Activated B cell treated with CpG ODN at 0.5 μM for 24 hours (primary cell): Measurements from ENCODE around the gene LSM14A. TPM values are rescaled to one million over a fixed set of nuclear protein-coding genes. Genes with fewer than 3 reads are reported as not detected.
"Not testable (repeated sequence)": the region's sequence is repeated elsewhere in the genome, so short reads cannot be mapped to it uniquely, and the experiment has no call there.

Source experiments
- ATAC-seq: fragments of 200-7000 bp; cut with Tn5 transposase; one replicate; pipeline ENCODE4 v1.10.0; 2021; ENCODE audit warnings: low read depth, mild to moderate bottlenecking, moderate library complexity
- CTCF ChIA-PET: fragments of 350-600 bp; sonication (Branson Sonifier 250); formaldehyde crosslinking; loops from one replicate; lab custom pipeline; 2021; ENCODE audit warnings: antibody characterized with exemption; lab: Charles Lee
- POLR2A ChIA-PET: fragments of 350-600 bp; sonication (Branson Sonifier 250); formaldehyde crosslinking; loops from one replicate; lab custom pipeline; 2021; ENCODE audit warnings: antibody characterized with exemption; lab: Charles Lee
- DNase-seq: peaks from one replicate; pipeline ENCODE4 v3.0.0; 2022
- H3K27ac Mint-ChIP-seq: one replicate; pipeline ENCODE4 v1.8.0; 2020; ENCODE audit warnings: mixed read lengths
- H3K27me3 Mint-ChIP-seq: one replicate; pipeline ENCODE4 v1.8.0; 2021; ENCODE audit warnings: mixed read lengths
- H3K36me3 Mint-ChIP-seq: one replicate; pipeline ENCODE4 v1.8.0; 2021; ENCODE audit warnings: low read depth, mixed read lengths
- H3K4me1 Mint-ChIP-seq: one replicate; pipeline ENCODE4 v1.8.0; 2021; ENCODE audit warnings: mixed read lengths
- H3K4me3 Mint-ChIP-seq: one replicate; pipeline ENCODE4 v1.8.0; 2020; ENCODE audit warnings: mild to moderate bottlenecking, mixed read lengths
- H3K9me3 Mint-ChIP-seq: one replicate; pipeline ENCODE4 v1.8.0; 2020; ENCODE audit warnings: mixed read lengths
- intact Hi-C: fragments of 100-400 bp; cut with micrococcal nuclease; formaldehyde crosslinking; loops from one replicate; pipeline ENCODE4 v1.15.1; 2024
- total RNA-seq: library from RNA; stranded (reverse); gene quantifications from 2 replicates; pipeline ENCODE4 v1.2.3, GENCODE V29; 2022
- TF ChIP-seq, protein P1 (sequence below): fragments of 200-600 bp; IDR thresholded peaks from one replicate; pipeline ENCODE4 v1.8.0; 2022; ENCODE audit warnings: antibody characterized with exemption, mild to moderate bottlenecking

The LSM14A gene
- total RNA-seq, 1 donor from 2014 or later: 136 TPM

DNA sequence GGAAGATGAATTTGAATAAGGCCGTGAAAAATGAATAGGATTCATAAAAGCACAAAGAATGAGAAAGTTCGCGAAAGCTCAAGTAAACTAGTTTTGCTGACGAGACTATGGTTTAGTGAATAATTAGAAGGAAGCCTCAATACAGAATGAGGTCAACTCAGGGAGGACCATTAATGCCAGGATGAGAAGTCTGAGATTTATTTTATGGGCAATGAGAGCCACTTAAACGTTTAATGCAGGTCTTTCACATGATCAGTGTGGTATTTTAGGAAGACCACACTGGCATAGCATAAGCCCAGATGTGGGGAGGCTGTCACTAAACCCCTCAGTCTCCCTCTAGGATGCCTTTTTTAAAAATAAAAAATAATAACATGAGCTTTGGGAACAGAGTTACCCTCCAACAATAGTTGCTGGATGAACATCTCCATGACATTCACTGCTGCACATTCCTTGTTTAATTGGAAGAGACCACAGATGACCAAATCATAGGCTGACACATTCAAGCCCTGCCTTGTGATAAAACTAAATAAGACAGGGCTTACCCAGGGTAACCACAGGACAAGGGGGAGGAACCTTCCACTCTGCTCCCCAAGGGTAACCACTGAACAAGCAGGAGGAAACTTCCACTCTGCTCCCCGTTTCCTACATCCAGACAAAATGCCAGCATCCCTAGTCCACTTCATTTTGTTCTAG, 43.6 kb upstream of the LSM14A start:
- no peak for DNase-seq
- TF ChIP-seq, protein P1, sequence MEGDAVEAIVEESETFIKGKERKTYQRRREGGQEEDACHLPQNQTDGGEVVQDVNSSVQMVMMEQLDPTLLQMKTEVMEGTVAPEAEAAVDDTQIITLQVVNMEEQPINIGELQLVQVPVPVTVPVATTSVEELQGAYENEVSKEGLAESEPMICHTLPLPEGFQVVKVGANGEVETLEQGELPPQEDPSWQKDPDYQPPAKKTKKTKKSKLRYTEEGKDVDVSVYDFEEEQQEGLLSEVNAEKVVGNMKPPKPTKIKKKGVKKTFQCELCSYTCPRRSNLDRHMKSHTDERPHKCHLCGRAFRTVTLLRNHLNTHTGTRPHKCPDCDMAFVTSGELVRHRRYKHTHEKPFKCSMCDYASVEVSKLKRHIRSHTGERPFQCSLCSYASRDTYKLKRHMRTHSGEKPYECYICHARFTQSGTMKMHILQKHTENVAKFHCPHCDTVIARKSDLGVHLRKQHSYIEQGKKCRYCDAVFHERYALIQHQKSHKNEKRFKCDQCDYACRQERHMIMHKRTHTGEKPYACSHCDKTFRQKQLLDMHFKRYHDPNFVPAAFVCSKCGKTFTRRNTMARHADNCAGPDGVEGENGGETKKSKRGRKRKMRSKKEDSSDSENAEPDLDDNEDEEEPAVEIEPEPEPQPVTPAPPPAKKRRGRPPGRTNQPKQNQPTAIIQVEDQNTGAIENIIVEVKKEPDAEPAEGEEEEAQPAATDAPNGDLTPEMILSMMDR: no peak
- H3K27ac Mint-ChIP-seq: no peak overlapping the region
- H3K36me3 Mint-ChIP-seq: no peaks in the 10 kb centered on the region
- no peaks in the 10 kb centered on the region for H3K27me3 Mint-ChIP-seq
- H3K4me3 Mint-ChIP-seq: no peak overlapping the region
- ChIA-PET POLR2A (no interaction called here), CTCF (interaction anchor here (0.7 to 1.6 kb wide), 2 partner anchors 17 to 59 kb away, joined by 4 to 6 read pairs; no protein-coding TSS in a partner anchor)
- no peaks in the 10 kb centered on the region for H3K9me3 Mint-ChIP-seq
- ATAC-seq: no peak
- H3K4me1 Mint-ChIP-seq: no peaks in the 10 kb centered on the region
- intact Hi-C loops: no loop called here

DNA sequence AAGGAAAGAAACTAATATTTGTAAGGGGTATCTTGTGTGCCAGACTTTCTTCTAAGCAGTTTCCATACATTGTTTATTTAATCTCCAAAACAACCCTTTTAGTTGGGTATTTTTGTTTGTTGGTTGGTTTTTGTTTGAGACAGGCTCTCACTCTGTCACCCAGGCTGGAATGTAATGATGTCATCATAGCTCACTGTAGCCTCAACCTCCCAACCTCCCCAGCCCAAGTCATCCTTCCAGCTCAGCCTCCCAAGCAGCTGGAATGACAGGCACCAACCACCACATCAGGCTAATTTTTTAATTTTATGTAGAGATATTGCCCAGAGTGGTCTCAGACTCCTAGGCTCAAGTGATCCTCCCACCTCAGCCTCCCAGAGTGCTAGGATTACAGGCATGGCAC, 41.2 kb upstream of the LSM14A start:
- TF ChIP-seq, protein P1: no peak
- POLR2A ChIA-PET: no interaction called here
- no peak overlapping the region for H3K4me3 Mint-ChIP-seq
- DNase-seq: no peak
- no peaks in the 10 kb centered on the region for H3K36me3 Mint-ChIP-seq
- H3K27me3 Mint-ChIP-seq: no peaks in the 10 kb centered on the region
- H3K27ac Mint-ChIP-seq: no peak overlapping the region
- H3K9me3 Mint-ChIP-seq: no peaks in the 10 kb centered on the region
- intact Hi-C loops: loop anchor here (5.0 kb wide), 2 partner anchors 609 to 954 kb away; partner anchors contain the start of gene PEPD
- no peak for ATAC-seq
- CTCF ChIA-PET: no interaction called here
- peaks cover 5% of the 10 kb centered on the region for H3K4me1 Mint-ChIP-seq

DNA sequence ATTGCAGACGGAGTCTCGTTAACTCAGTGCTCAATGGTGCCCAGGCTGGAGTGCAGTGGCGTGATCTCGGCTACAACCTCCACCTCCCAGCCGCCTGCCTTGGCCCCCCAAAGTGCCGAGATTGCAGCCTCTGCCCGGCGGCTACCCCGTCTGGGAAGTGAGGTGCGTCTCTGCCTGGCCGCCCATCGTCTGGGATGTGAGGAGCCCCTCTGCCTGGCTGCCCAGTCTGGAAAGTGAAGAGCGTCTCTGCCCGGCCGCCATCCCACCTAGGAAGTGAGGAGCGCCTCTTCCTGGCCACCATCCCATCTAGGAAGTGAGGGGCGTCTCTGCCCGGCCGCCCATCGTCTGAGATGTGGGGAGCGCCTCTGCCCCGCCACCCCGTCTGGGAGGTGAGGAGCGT, 40.2 kb upstream of the LSM14A start:
- H3K4me1 Mint-ChIP-seq, POLR2A ChIA-PET, CTCF ChIA-PET, H3K36me3 Mint-ChIP-seq, ATAC-seq, H3K4me3 Mint-ChIP-seq, H3K27me3 Mint-ChIP-seq, H3K9me3 Mint-ChIP-seq, H3K27ac Mint-ChIP-seq, DNase-seq: not testable (repeated sequence)
- intact Hi-C loops: loop anchor here (5.0 kb wide), 2 partner anchors 610 to 955 kb away; partner anchors contain the start of gene PEPD

DNA sequence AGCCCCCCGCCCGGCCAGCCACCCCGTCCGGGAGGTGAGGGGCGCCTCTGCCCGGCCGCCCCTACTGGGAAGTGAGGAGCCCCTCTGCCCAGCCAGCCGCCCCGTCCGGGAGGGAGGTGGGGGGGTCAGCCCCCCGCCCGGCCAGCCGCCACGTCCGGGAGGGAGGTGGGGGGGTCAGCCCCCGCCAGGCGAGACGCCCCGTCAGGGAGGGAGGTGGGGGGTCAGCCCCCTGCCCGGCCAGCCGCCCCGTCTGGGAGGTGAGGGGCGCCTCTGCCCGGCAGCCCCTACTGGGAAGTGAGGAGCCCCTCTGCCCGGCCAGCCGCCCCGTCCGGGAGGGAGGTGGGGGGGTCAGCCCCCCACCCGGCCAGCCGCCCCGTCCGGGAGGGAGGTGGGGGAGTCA, 39.6 kb upstream of the LSM14A start:
- H3K36me3 Mint-ChIP-seq, H3K27me3 Mint-ChIP-seq, H3K4me3 Mint-ChIP-seq: not testable (repeated sequence)

DNA sequence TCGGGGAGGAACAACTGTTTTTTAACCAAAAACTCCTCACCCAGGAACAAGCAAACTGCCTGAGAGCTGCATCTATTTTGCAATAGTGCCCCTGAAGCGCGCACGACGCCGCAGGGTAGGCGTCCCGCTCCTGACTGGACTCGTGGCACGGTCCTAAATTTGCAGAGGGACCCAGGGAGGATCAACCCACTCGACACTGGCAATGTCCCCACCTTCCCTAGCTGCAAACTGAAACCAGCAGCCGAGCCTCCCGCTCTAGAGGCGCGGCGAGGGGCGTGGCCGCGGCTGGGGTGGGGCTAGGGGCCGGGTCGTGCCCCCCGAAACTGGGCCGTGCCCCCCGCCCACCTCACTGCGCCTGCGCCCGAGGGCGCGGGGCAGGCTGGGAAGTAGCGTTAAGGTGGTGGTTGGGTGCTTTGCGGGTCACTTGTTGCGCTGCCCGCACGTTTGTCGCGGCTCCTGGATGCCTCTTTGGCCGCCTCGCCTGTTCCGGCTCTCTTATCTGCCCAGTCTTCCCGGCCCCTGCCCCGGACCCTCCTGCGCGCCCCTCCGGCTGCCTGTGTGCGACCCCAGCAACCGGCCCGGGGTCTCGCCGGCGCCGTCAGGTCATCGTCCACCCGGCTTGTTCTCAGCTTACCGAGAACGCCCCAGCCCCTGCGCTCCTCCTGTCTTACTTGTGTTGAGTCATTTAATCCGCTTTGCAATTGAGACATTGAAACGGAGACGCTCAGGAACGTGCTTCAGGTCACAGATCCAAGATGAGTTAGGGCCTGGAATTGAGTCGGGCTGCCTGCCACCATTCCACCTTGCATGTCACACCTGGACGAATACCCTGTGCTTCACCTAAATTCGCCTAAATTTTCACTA, 37.9 kb upstream of the LSM14A start:
- no peaks in the 10 kb centered on the region for H3K9me3 Mint-ChIP-seq
- H3K4me1 Mint-ChIP-seq: peaks cover 5% of the 10 kb centered on the region
- ATAC-seq (peak; percentile 99), DNase-seq (peak; percentile 96)
- intact Hi-C loops: loop anchor here (1.0 to 5.0 kb wide), 7 partner anchors 11 to 957 kb away; partner anchors contain the start of genes LSM14A, PEPD and UBA2
- H3K36me3 Mint-ChIP-seq: no peaks in the 10 kb centered on the region
- POLR2A ChIA-PET: interaction anchor here (0.6 to 1.9 kb wide), 12 partner anchors 9 to 957 kb away, joined by 3 to 28 read pairs (median 4); partner anchors contain the start of genes KCTD15, LSM14A and ZNF302
- peak overlapping the region; percentile 91 for H3K27ac Mint-ChIP-seq
- no peaks in the 10 kb centered on the region for H3K27me3 Mint-ChIP-seq
- CTCF ChIA-PET: interaction anchor here (1.0 kb wide), 2 partner anchors 12 to 356 kb away, joined by 3 read pairs; no protein-coding TSS in a partner anchor
- TF ChIP-seq, protein P1: no peak
- peak overlapping the region; percentile 93 for H3K4me3 Mint-ChIP-seq

More for the DNA sequence above, 39.6 kb upstream of the LSM14A start:
- ATAC-seq, CTCF ChIA-PET, DNase-seq, POLR2A ChIA-PET, H3K9me3 Mint-ChIP-seq, H3K27ac Mint-ChIP-seq, H3K4me1 Mint-ChIP-seq: not testable (repeated sequence)
- intact Hi-C loops: loop anchor here (5.0 kb wide), 2 partner anchors 610 to 955 kb away; partner anchors contain the start of gene PEPD
